GM12874 (cell line): Measurements from ENCODE around the gene MKRN2OS.

Source experiments
- TF ChIP-seq, protein P1 (sequence below): IDR thresholded peaks from 2 replicates; pipeline ENCODE4 v1.5.1; 2011; ENCODE audit warnings: low read depth, mild to moderate bottlenecking, control low read depth, low read length, moderate library complexity; ENCODE audit not compliant: insufficient read depth

The MKRN2OS gene, protein sequence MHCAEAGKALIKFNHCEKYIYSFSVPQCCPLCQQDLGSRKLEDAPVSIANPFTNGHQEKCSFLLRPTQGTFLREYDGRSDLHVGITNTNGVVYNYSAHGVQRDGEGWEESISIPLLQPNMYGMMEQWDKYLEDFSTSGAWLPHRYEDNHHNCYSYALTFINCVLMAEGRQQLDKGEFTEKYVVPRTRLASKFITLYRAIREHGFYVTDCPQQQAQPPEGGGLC

DNA sequence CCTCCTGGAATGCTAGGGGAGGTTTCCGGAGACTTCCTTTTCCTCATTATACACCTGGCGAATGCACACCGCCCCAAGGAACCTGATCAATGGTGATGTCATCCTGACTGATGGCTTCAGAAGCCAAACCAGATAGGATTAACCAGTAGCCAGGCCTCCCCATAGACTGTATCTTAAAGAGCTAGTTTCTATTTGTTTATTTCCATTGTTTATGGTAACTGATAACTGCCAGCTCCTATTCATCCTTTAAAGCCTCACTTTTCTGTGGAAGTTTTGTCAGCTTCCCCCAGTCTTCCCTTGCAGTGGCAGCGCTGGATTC lies at the start of gene MKRN2OS:
MKRN2OS (minus strand) TSS at position 27 of the 319 bp plus-strand sequence. CDS start 35 bp downstream, outside the sequence.
- TF ChIP-seq, protein P1, sequence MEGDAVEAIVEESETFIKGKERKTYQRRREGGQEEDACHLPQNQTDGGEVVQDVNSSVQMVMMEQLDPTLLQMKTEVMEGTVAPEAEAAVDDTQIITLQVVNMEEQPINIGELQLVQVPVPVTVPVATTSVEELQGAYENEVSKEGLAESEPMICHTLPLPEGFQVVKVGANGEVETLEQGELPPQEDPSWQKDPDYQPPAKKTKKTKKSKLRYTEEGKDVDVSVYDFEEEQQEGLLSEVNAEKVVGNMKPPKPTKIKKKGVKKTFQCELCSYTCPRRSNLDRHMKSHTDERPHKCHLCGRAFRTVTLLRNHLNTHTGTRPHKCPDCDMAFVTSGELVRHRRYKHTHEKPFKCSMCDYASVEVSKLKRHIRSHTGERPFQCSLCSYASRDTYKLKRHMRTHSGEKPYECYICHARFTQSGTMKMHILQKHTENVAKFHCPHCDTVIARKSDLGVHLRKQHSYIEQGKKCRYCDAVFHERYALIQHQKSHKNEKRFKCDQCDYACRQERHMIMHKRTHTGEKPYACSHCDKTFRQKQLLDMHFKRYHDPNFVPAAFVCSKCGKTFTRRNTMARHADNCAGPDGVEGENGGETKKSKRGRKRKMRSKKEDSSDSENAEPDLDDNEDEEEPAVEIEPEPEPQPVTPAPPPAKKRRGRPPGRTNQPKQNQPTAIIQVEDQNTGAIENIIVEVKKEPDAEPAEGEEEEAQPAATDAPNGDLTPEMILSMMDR = no peak

DNA sequence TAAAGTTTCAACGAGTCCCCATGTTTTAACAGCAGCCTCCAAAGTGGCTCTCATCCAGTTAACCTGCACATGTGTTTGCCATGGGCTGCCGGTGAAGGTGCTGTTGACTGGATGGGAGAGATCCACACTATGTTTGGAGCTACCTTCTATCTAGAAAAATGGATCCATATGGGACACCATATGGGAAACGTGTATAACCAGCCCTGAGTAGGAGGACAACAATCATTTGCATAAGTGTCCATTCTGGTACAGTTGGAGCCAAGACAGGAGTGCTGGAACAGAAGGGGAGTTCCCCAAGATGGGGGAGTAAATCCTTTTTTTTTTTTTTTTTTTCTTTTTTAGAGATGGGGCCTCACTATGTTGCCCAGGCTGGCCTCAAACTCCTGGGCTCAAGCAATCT lies 48.2 kb upstream of the MKRN2OS start:
- TF ChIP-seq, protein P1 = no peak

DNA sequence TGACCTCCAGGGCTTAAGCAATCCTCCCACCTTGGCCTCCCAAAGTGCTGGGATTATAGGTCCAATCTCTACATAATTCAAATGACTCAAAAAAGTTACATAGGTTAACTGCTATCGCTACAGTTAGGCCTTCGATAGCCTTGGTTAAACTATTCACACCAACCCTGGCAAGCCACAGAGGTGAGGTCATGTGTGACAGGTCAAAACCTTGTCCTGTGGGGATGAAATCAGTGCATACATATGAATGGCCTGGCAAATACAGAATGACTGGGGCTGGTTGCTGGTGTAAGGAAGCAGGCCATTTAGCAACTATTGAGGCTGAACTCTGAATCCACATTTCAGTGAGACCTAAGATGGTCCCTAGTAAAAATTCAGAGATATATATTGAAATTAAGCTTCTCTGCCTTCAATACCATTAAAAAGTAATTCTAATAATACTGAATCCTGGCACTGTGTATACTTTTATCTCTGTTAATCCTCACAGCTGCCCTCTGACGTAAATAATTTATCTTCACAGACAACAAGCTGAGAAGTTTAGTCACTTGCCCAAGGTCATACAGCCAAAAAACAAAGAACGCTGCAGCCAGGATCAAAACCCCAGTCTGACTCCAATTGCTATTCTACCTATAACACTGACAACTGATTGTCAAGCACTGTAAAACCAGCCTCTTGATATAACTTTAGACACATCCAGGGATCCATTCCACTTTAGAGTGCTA lies 46.9 kb upstream of the MKRN2OS start:
- TF ChIP-seq, protein P1 = no peak

GRCh38 chr3:12591456-12591855 lies 46.2 kb upstream of the MKRN2OS start:
- TF ChIP-seq, protein P1 = no peak

- TF ChIP-seq, protein P1 = no peak
Measured at GRCh38 chr3:12590096-12590495, 44.8 kb upstream of the MKRN2OS start.

GRCh38 chr3:12588039-12589009 lies 43.0 kb upstream of the MKRN2OS start:
- TF ChIP-seq, protein P1 = no peak

DNA sequence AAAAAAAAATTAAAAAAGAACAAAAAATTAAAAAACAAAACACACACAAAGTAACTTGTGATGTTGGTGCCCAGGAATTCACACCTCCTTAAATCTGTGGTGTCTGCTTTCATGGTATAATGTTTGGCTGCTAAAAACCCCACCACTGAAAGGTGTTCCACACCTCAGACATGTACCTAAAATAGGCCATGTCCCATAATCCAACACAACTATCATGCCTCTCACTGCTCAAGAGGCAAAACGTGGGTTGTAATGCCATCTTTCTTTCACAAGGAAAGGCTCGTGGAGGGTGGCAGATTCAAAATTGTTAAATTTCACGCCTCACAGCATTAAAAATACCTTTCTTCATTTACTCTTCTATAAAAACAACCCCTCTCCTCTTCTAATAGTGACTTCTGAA lies 41.1 kb upstream of the MKRN2OS start:
- TF ChIP-seq, protein P1 = no peak
